PFSK-1 (cell line): Measurements from ENCODE around the gene SETD1A.

Experiments used
- FOXP2 ChIP-seq: optimal IDR thresholded peaks from 2 replicates; pipeline ENCODE3; 2011; ENCODE audit warnings: borderline replicate concordance, control low read depth, inconsistent platforms; ENCODE audit not compliant: insufficient read depth; ENCODE audit errors: extremely low read length, extremely low read depth
- POLR2AphosphoS5 ChIP-seq: IDR thresholded peaks from 2 replicates; pipeline ENCODE4 v1.6.1; 2012; ENCODE audit warnings: low read depth, mild to moderate bottlenecking, control low read depth, low read length, moderate library complexity
- SIN3A ChIP-seq: IDR thresholded peaks from 2 replicates; pipeline ENCODE4 v1.6.1; 2012; ENCODE audit warnings: mild to moderate bottlenecking, low read length, moderate library complexity, borderline replicate concordance; ENCODE audit not compliant: insufficient read depth
- TAF1 ChIP-seq: IDR thresholded peaks from 2 replicates; pipeline ENCODE4 v1.6.1; 2012; ENCODE audit warnings: low read length, control low read depth, borderline replicate concordance; ENCODE audit not compliant: insufficient read depth
- TF ChIP-seq, protein P1 (sequence below), 2 experiments: IDR thresholded peaks; 2 replicates each; pipeline versions ENCODE4 v1.6.1 to v1.8.0; 2011 to 2012; ENCODE audit warnings: low read depth in 2 of 2, low read length in 2 of 2, control low read depth in 1 of 2, inconsistent platforms in 1 of 2, mild to moderate bottlenecking in 1 of 2, moderate library complexity in 1 of 2; ENCODE audit not compliant: insufficient read depth in 1 of 2

The SETD1A gene

DNA sequence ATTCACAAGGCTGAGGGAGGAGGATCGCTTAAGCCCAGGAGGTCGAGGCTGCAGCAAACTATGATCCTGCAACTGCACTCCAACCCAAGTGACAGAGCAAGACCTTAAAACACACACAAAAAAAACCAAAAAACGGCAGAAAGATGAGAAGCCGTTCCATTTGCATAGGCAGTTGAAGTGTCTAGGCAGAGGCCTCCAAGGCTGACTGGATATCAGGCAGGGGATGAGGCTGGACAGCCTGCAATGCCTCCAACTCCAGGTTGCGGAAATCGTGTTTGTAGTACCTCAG, 36.2 kb upstream of the SETD1A start:
- TF ChIP-seq POLR2AphosphoS5 (no peak), FOXP2 (no peak)
- TF ChIP-seq, protein P1, sequence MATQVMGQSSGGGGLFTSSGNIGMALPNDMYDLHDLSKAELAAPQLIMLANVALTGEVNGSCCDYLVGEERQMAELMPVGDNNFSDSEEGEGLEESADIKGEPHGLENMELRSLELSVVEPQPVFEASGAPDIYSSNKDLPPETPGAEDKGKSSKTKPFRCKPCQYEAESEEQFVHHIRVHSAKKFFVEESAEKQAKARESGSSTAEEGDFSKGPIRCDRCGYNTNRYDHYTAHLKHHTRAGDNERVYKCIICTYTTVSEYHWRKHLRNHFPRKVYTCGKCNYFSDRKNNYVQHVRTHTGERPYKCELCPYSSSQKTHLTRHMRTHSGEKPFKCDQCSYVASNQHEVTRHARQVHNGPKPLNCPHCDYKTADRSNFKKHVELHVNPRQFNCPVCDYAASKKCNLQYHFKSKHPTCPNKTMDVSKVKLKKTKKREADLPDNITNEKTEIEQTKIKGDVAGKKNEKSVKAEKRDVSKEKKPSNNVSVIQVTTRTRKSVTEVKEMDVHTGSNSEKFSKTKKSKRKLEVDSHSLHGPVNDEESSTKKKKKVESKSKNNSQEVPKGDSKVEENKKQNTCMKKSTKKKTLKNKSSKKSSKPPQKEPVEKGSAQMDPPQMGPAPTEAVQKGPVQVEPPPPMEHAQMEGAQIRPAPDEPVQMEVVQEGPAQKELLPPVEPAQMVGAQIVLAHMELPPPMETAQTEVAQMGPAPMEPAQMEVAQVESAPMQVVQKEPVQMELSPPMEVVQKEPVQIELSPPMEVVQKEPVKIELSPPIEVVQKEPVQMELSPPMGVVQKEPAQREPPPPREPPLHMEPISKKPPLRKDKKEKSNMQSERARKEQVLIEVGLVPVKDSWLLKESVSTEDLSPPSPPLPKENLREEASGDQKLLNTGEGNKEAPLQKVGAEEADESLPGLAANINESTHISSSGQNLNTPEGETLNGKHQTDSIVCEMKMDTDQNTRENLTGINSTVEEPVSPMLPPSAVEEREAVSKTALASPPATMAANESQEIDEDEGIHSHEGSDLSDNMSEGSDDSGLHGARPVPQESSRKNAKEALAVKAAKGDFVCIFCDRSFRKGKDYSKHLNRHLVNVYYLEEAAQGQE (IDR thresholded peaks at IDR 0.05; ENCODE audit: insufficient read depth in 1 of 2, low read depth in 2 of 2, low read length in 2 of 2): 0 out of 4 replicates have a peak, but pooled peaks of 1 of the 2 experiments have one; percentile 38

DNA sequence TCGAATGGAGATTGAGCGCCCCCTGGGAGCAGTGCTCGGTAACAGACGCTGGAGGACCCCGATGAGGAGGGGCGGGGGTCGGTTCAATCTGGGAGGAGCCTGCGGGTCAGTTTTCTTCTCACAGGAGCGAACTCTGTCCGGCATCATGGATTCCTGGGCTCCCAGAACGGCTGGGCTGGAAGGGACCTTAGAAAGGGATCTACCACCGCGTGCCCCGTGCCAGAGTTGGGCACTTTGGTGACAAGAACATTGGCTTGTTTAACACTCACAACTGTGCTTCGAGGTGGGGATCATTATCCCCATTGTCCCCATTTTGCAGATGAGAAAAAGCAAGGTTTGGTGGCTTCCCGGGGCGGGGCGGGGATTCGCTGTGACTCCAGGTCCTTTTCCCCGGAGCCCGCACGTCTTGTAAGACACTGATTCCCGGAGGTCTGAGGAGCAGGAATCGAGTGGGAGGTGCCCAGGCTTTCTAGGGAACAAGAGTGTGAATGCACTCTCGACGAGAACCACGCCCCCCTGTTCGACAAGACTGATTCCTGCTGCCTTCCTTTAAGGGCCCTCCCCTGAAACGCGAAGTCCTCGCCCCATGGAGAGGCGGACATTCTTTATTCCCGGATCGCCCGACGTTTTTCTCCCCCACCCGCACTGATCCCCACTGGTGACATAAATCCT, 35.7 kb upstream of the SETD1A start:
- TF ChIP-seq SIN3A (0 out of 2 replicates have a peak, but pooled peaks have one; percentile 14), TAF1 (no peak), FOXP2 (no peak), POLR2AphosphoS5 (peak; percentile 57; the same call in 1 of the 2 replicates)

DNA sequence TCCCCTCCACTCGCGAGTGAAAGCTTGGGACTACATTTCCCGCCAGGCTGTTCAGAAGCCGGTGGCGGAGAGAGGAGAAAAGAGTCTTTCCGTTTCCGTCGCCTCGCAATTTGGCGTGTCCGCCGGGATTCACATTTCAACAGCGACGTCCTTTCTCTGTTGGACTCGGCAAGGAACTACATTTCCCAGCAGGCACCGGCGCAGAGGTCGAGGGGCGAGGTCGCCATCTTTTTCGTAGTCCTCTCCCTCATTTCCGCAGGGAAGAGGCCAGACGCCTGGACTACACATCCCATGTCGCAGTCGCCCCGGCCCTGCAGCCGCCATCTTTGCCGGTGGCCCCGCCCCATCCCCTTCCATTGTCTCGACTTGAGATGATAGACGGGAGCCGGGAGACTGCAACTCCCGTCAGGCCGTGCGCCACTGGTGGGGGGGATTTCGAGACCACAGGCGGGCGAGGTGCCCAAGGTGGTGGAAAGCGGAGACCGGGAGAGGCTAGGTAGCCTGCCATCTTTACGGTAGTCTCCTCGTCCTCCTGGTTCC, 35.1 kb upstream of the SETD1A start:
- no peak for TF ChIP-seq POLR2AphosphoS5
- no peak for TF ChIP-seq SIN3A
- no peak for TF ChIP-seq TAF1
- TF ChIP-seq, protein P1 (IDR thresholded peaks at IDR 0.05; ENCODE audit: insufficient read depth in 1 of 2, low read depth in 2 of 2, low read length in 2 of 2): no peak
- no peak for TF ChIP-seq FOXP2

DNA sequence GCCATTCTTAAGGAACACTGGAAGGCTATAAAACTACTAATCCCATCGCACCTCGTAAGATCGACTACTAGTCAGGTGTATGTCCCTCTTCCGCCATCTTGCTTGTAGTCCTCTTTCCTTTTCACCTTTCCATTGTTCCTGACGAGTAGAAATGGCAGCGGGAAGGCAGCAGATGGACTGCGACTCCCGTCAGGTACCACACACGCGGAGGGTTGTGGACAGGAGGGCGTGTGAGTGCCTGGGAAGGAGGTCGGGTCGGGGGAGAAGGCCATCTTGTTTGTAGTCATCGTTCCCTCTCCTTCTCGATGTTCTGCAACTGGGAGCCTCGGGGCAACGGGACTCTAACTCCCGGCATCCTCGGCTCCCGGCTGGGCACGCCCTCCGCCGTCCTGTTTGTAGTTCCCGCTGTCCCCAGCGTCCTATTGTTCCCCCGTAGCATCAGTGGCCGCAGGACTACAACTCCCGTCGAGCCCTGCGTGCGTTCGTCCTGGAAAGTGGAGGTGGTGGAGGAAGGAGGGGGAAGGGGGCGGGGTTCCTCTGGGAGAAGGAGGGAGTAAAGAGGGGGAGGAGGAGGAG, 34.5 kb upstream of the SETD1A start:
- TF ChIP-seq, protein P1 (IDR thresholded peaks at IDR 0.05; ENCODE audit: insufficient read depth in 1 of 2, low read depth in 2 of 2, low read length in 2 of 2): no peak
- TF ChIP-seq SIN3A (no peak), TAF1 (peak; percentile 76; the same call in 1 of the 2 replicates), POLR2AphosphoS5 (peak; percentile 56), FOXP2 (peak; percentile 60)

DNA sequence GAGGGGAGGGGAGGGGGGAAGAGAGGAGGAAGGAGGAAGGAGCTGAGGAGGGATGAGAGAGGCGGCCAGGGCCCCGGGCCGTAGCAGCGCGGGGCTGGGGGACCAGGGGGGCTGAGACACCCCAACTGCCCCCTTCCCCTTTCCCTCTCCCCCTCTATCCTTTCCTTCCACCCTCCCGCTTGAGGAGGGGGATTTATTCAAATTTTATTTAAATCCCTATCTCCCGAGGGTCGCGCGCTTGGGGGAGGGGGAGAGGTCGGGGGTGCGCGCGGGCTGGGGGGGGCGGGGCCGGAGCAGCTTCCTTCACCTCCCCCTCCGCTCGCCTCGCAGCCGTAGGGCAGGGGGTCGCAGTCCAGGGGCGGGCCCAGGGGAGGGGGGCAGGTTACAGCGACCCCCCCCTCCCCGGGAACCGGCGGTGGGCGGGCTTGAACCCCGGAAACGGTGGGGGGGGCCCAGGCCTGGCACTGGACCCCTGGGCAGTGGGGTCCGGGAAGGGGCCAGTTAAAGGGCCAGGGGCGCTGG, 33.9 kb upstream of the SETD1A start, which contains the start of gene FBXL19:
FBXL19 (plus strand) TSS at position 19 of the 522 bp plus-strand sequence. CDS start 2,183 bp downstream, outside the sequence.
- TF ChIP-seq, protein P1 (IDR thresholded peaks at IDR 0.05; ENCODE audit: insufficient read depth in 1 of 2, low read depth in 2 of 2, low read length in 2 of 2): no peak
- TF ChIP-seq TAF1 (no peak), FOXP2 (no peak), POLR2AphosphoS5 (no peak), SIN3A (no peak)
